ENCODE data around the gene GCGR.

- TF ChIP-seq GATA2 (IDR thresholded peaks at IDR 0.05; ENCODE audit: low read depth, low read length) (no peak), GATA3 (IDR thresholded peaks at IDR 0.05; ENCODE audit: low read depth, low read length) (no peak)
These were observed 15.8 kb downstream of the GCGR start for GRCh38 chr17:81819708-81820107.

Measured in SH-SY5Y (cell line).